GM23338 (cell line): ENCODE data around the gene PLOD2.

Source experiments
- ETS1 ChIP-seq: IDR thresholded peaks from 2 replicates; pipeline ENCODE4 v1.6.1; 2016; ENCODE audit warnings: antibody characterized with exemption
- EZH2 ChIP-seq: fragments of 200-600 bp; sonication (generic); IDR thresholded peaks from one replicate; pipeline ENCODE4 v1.8.0; 2017; ENCODE audit warnings: antibody characterized with exemption, mild to moderate bottlenecking, low read depth; ENCODE audit not compliant: unreplicated experiment
- EZH2phosphoT487 ChIP-seq: fragments of 200-600 bp; sonication (generic); IDR thresholded peaks from one replicate; pipeline ENCODE4 v1.8.1; 2018; ENCODE audit warnings: antibody characterized with exemption; ENCODE audit not compliant: unreplicated experiment
- JUNB ChIP-seq: IDR thresholded peaks from one replicate; pipeline ENCODE4 v1.6.1; 2016; ENCODE audit warnings: antibody characterized with exemption; ENCODE audit not compliant: unreplicated experiment
- POLR2AphosphoS5 ChIP-seq: IDR thresholded peaks from 2 replicates; pipeline ENCODE4 v1.6.1; 2016; ENCODE audit warnings: antibody characterized with exemption, low read depth
- ZNF114 ChIP-seq: fragments of 250-450 bp; sonication (Bioruptor Pico); IDR thresholded peaks from 2 replicates; pipeline ENCODE4 v1.5.0; 2020; ENCODE audit warnings: mild to moderate bottlenecking, moderate library complexity
- ZNF331 ChIP-seq: fragments of 250-450 bp; sonication (Bioruptor Pico); IDR thresholded peaks from 2 replicates; pipeline ENCODE4 v1.5.0; 2020; ENCODE audit warnings: low read depth, mild to moderate bottlenecking, moderate library complexity
- ZNF462 ChIP-seq: fragments of 250-450 bp; sonication (Bioruptor Pico); IDR thresholded peaks from 2 replicates; pipeline ENCODE4 v1.5.0; 2020; ENCODE audit warnings: mild to moderate bottlenecking, moderate library complexity
- TF ChIP-seq, protein P1 (sequence below), 2 experiments: fragments of 200-600 bp in 1 of 2; sonication (generic) in 1 of 2; conservative IDR thresholded peaks; 2 replicates each; pipeline versions ENCODE4 v1.5.1 to v1.6.1; 2016 to 2017; ENCODE audit warnings: antibody characterized with exemption in 2 of 2, low read depth in 2 of 2, mild to moderate bottlenecking in 2 of 2, moderate library complexity in 1 of 2
- TF ChIP-seq, protein P2 (sequence below): IDR thresholded peaks from one replicate; pipeline ENCODE4 v1.6.1; 2018; ENCODE audit warnings: antibody characterized with exemption; ENCODE audit not compliant: unreplicated experiment

GRCh38 chr3:146131616-146132410 is 29.2 kb downstream of the PLOD2 start:
- TF ChIP-seq, protein P1, sequence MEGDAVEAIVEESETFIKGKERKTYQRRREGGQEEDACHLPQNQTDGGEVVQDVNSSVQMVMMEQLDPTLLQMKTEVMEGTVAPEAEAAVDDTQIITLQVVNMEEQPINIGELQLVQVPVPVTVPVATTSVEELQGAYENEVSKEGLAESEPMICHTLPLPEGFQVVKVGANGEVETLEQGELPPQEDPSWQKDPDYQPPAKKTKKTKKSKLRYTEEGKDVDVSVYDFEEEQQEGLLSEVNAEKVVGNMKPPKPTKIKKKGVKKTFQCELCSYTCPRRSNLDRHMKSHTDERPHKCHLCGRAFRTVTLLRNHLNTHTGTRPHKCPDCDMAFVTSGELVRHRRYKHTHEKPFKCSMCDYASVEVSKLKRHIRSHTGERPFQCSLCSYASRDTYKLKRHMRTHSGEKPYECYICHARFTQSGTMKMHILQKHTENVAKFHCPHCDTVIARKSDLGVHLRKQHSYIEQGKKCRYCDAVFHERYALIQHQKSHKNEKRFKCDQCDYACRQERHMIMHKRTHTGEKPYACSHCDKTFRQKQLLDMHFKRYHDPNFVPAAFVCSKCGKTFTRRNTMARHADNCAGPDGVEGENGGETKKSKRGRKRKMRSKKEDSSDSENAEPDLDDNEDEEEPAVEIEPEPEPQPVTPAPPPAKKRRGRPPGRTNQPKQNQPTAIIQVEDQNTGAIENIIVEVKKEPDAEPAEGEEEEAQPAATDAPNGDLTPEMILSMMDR (conservative IDR thresholded peaks at IDR 0.05; ENCODE audit: low read depth in 2 of 2) = no peak
- TF ChIP-seq POLR2AphosphoS5 = no peak
- no peak for TF ChIP-seq EZH2
- TF ChIP-seq, protein P2, sequence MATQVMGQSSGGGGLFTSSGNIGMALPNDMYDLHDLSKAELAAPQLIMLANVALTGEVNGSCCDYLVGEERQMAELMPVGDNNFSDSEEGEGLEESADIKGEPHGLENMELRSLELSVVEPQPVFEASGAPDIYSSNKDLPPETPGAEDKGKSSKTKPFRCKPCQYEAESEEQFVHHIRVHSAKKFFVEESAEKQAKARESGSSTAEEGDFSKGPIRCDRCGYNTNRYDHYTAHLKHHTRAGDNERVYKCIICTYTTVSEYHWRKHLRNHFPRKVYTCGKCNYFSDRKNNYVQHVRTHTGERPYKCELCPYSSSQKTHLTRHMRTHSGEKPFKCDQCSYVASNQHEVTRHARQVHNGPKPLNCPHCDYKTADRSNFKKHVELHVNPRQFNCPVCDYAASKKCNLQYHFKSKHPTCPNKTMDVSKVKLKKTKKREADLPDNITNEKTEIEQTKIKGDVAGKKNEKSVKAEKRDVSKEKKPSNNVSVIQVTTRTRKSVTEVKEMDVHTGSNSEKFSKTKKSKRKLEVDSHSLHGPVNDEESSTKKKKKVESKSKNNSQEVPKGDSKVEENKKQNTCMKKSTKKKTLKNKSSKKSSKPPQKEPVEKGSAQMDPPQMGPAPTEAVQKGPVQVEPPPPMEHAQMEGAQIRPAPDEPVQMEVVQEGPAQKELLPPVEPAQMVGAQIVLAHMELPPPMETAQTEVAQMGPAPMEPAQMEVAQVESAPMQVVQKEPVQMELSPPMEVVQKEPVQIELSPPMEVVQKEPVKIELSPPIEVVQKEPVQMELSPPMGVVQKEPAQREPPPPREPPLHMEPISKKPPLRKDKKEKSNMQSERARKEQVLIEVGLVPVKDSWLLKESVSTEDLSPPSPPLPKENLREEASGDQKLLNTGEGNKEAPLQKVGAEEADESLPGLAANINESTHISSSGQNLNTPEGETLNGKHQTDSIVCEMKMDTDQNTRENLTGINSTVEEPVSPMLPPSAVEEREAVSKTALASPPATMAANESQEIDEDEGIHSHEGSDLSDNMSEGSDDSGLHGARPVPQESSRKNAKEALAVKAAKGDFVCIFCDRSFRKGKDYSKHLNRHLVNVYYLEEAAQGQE = no peak
- TF ChIP-seq ZNF462 (CRISPR knock-in tag) = no peak
- TF ChIP-seq ZNF331 (CRISPR knock-in tag) = no peak
- no peak for TF ChIP-seq JUNB
- no peak for TF ChIP-seq EZH2phosphoT487
- TF ChIP-seq ETS1 = no peak
- TF ChIP-seq ZNF114 (CRISPR knock-in tag) = no peak
